Large intestine (tissue), 3 donors: Measurements from ENCODE around the gene GPC5. TPM values are rescaled to one million over a fixed set of nuclear protein-coding genes. Genes with fewer than 3 reads are reported as not detected.
"Not testable (repeated sequence)": the region's sequence is repeated elsewhere in the genome, so short reads cannot be mapped to it uniquely, and the experiment has no call there.

Source experiments
- DNase-seq, 2 donors: peaks; one replicate each; pipeline versions ENCODE4 v3.0.0 to v3.0.0-alpha.2; 2013
- H3K27ac ChIP-seq: one replicate; pipeline ENCODE4 v1.5.1; 2013; ENCODE audit warnings: low read length
- H3K27me3 ChIP-seq: 2 replicates; pipeline ENCODE4 v1.6.1; 2013; ENCODE audit warnings: low read length; ENCODE audit not compliant: control insufficient read depth, insufficient read depth
- H3K36me3 ChIP-seq: 2 replicates; pipeline ENCODE4 v1.6.1; 2013; ENCODE audit warnings: low read length; ENCODE audit not compliant: control insufficient read depth, insufficient read depth
- H3K4me1 ChIP-seq: one replicate; pipeline ENCODE4 v1.6.1; 2013; ENCODE audit warnings: low read length; ENCODE audit not compliant: control insufficient read depth, insufficient read depth
- H3K4me3 ChIP-seq: one replicate; pipeline ENCODE4 v1.5.1; 2013; ENCODE audit warnings: low read length
- H3K9me3 ChIP-seq: one replicate; pipeline ENCODE4 v1.6.1; 2013; ENCODE audit warnings: mild to moderate bottlenecking, low read depth, low read length, moderate library complexity; ENCODE audit not compliant: control insufficient read depth
- WGBS: methylation state at CpG from one replicate; pipeline ENCODE4 v1.1.5; 2013; ENCODE audit warnings: low lambda C conversion rate; ENCODE audit not compliant: insufficient coverage; 5-methylcytosine and 5-hydroxymethylcytosine counted together
- polyA plus RNA-seq: library from polyadenylated mRNA; unstranded; fragments of 120-200 nt; gene quantifications from one replicate; pipeline ENCODE4 v1.2.1, GENCODE V29; 2013

Gene GPC5
- polyA plus RNA-seq, 1 donor: 0.42 TPM

GRCh38 chr13:92530364-92530763, 1131.9 kb downstream of the GPC5 start:
- DNase-seq: no peak
- no CpG with 5 or more reads among the region's 3 CpGs for WGBS
- Histone ChIP-seq H3K27me3 (no peaks in the 10 kb centered on the region), H3K4me3 (no peak overlapping the region), H3K9me3 (no peaks in the 10 kb centered on the region), H3K4me1 (no peaks in the 10 kb centered on the region), H3K27ac (no peak overlapping the region), H3K36me3 (no peaks in the 10 kb centered on the region)

- Histone ChIP-seq H3K9me3 (no peaks in the 10 kb centered on the region), H3K27ac (no peak overlapping the region), H3K27me3 (no peaks in the 10 kb centered on the region), H3K36me3 (no peaks in the 10 kb centered on the region), H3K4me3 (no peak overlapping the region), H3K4me1 (no peaks in the 10 kb centered on the region)
- DNase-seq: no peak
- whole genome bisulfite sequencing: no CpG with 5 or more reads among the region's 6 CpGs
Observed at GRCh38 chr13:92535222-92536006, 1137.0 kb downstream of the GPC5 start.

- WGBS: 17% methylated on average over 1 of the region's 2 CpGs
- Histone ChIP-seq H3K4me3 (no peak overlapping the region), H3K9me3 (peaks cover 5% of the 10 kb centered on the region), H3K36me3 (no peaks in the 10 kb centered on the region), H3K27ac (peak overlapping the region; percentile 63), H3K27me3 (no peaks in the 10 kb centered on the region), H3K4me1 (no peaks in the 10 kb centered on the region)
- peak; percentile 62 to 79 for DNase-seq
Observed at GRCh38 chr13:92537471-92537870, 1139.0 kb downstream of the GPC5 start.

GRCh38 chr13:92538164-92538563, 1139.7 kb downstream of the GPC5 start:
- peak overlapping the region; percentile 63 for H3K27ac ChIP-seq
- no peaks in the 10 kb centered on the region for H3K36me3 ChIP-seq
- 92% methylated on average over 3 of the region's 3 CpGs for WGBS

GRCh38 chr13:92539148-92539547, 1140.7 kb downstream of the GPC5 start:
- H3K27me3 ChIP-seq, H3K36me3 ChIP-seq, H3K4me3 ChIP-seq, DNase-seq, H3K4me1 ChIP-seq, H3K27ac ChIP-seq: not testable (repeated sequence)
- WGBS: 100% methylated on average over 1 of the region's 4 CpGs
- H3K9me3 ChIP-seq: peaks cover 13% of the 10 kb centered on the region

More at GRCh38 chr13:92538164-92538563, 1139.7 kb downstream of the GPC5 start:
- no peaks in the 10 kb centered on the region for H3K27me3 ChIP-seq
- DNase-seq: no peak
- no peak overlapping the region for H3K4me3 ChIP-seq
- H3K9me3 ChIP-seq: peaks cover 10% of the 10 kb centered on the region
- H3K4me1 ChIP-seq: no peaks in the 10 kb centered on the region

GRCh38 chr13:92547266-92547665, 1148.8 kb downstream of the GPC5 start:
- H3K27me3 ChIP-seq: no peaks in the 10 kb centered on the region
- WGBS: 100% methylated on average over 1 of the region's 3 CpGs

GRCh38 chr13:92549276-92549675, 1150.9 kb downstream of the GPC5 start:
- H3K4me3 ChIP-seq: no peak overlapping the region
- H3K9me3 ChIP-seq: peaks cover 5% of the 10 kb centered on the region
- H3K27ac ChIP-seq: peak overlapping the region; percentile 48
- peak; percentile 45 to 88 for DNase-seq
- H3K36me3 ChIP-seq: no peaks in the 10 kb centered on the region
- WGBS: 0% methylated on average over 1 of the region's 1 CpG
- H3K4me1 ChIP-seq: peaks cover 3% of the 10 kb centered on the region
- H3K27me3 ChIP-seq: no peaks in the 10 kb centered on the region

More at GRCh38 chr13:92547266-92547665, 1148.8 kb downstream of the GPC5 start:
- Histone ChIP-seq H3K36me3 (no peaks in the 10 kb centered on the region), H3K4me1 (peaks cover 3% of the 10 kb centered on the region), H3K27ac (no peak overlapping the region), H3K4me3 (no peak overlapping the region), H3K9me3 (peaks cover 14% of the 10 kb centered on the region)
- DNase-seq: no peak

- Histone ChIP-seq H3K4me1 (peaks cover 3% of the 10 kb centered on the region), H3K9me3 (no peaks in the 10 kb centered on the region)
- WGBS: no CpG with 5 or more reads among the region's 3 CpGs
Observed at GRCh38 chr13:92553470-92554114, 1155.2 kb downstream of the GPC5 start.

GRCh38 chr13:92560883-92561282, 1162.5 kb downstream of the GPC5 start:
- Histone ChIP-seq H3K27me3 (no peaks in the 10 kb centered on the region), H3K36me3 (no peaks in the 10 kb centered on the region), H3K27ac (no peak overlapping the region), H3K4me3 (no peak overlapping the region), H3K4me1 (no peaks in the 10 kb centered on the region), H3K9me3 (no peaks in the 10 kb centered on the region)
- DNase-seq: no peak
- 100% methylated on average over 4 of the region's 5 CpGs for WGBS

More at GRCh38 chr13:92553470-92554114, 1155.2 kb downstream of the GPC5 start:
- Histone ChIP-seq H3K4me3 (no peak overlapping the region), H3K27ac (no peak overlapping the region), H3K27me3 (no peaks in the 10 kb centered on the region), H3K36me3 (no peaks in the 10 kb centered on the region)
- no peak for DNase-seq

- DNase-seq: no peak
- no peaks in the 10 kb centered on the region for H3K27me3 ChIP-seq
- 86% methylated on average over 2 of the region's 2 CpGs for whole genome bisulfite sequencing
- no peak overlapping the region for H3K4me3 ChIP-seq
- H3K27ac ChIP-seq: no peak overlapping the region
- H3K4me1 ChIP-seq: no peaks in the 10 kb centered on the region
- no peaks in the 10 kb centered on the region for H3K9me3 ChIP-seq
- H3K36me3 ChIP-seq: no peaks in the 10 kb centered on the region
Observed at GRCh38 chr13:92564942-92565341, 1166.5 kb downstream of the GPC5 start.
